Skeletal muscle tissue (tissue), 5 donors: ENCODE data around the gene RECK. TPM values are rescaled to one million over a fixed set of nuclear protein-coding genes. Genes with fewer than 3 reads are reported as not detected.

Experiments
- H3K27ac ChIP-seq: one replicate; pipeline ENCODE4 v1.7.0; 2013; ENCODE audit warnings: mild to moderate bottlenecking, low read depth, low read length, inconsistent platforms
- H3K27me3 ChIP-seq, 3 donors: one replicate each; pipeline ENCODE4 v1.7.0; 2013; ENCODE audit warnings: low read length in 3 of 3; ENCODE audit not compliant: control insufficient read depth in 3 of 3, insufficient read depth in 3 of 3
- H3K36me3 ChIP-seq, 3 donors: one replicate each; pipeline ENCODE4 v1.7.0; 2013; ENCODE audit warnings: low read length in 3 of 3; ENCODE audit not compliant: control insufficient read depth in 3 of 3, insufficient read depth in 3 of 3
- H3K4me1 ChIP-seq, 3 donors: one replicate each; pipeline ENCODE4 v1.7.0; 2013; ENCODE audit warnings: low read length in 3 of 3, mild to moderate bottlenecking in 3 of 3; ENCODE audit not compliant: control insufficient read depth in 3 of 3, insufficient read depth in 3 of 3
- H3K4me3 ChIP-seq, 3 donors: one replicate each; pipeline ENCODE4 v1.7.0; 2013; ENCODE audit warnings: low read length in 3 of 3
- H3K9ac ChIP-seq, 3 donors: one replicate each; pipeline ENCODE4 v1.7.0; 2013; ENCODE audit warnings: low read length in 3 of 3, mild to moderate bottlenecking in 3 of 3, moderate library complexity in 2 of 3, low read depth in 1 of 3
- H3K9me3 ChIP-seq, 3 donors: one replicate each; pipeline ENCODE4 v1.7.0; 2013; ENCODE audit warnings: low read length in 3 of 3; ENCODE audit not compliant: control insufficient read depth in 3 of 3
- small RNA-seq: library from RNA; depleted of rRNA; stranded (forward); fragments of <200 nt; gene quantifications from one replicate; pipeline ENCODE3, GENCODE V24; 2014
- total RNA-seq: library from RNA; depleted of rRNA; stranded (reverse); fragments of >200 nt; gene quantifications from one replicate; pipeline ENCODE4 v1.2.3, GENCODE V29; 2014
- donor health status: Osteomylitis.

The RECK gene
- total RNA-seq, 1 donor from 2014 or later: 14.6 TPM

DNA sequence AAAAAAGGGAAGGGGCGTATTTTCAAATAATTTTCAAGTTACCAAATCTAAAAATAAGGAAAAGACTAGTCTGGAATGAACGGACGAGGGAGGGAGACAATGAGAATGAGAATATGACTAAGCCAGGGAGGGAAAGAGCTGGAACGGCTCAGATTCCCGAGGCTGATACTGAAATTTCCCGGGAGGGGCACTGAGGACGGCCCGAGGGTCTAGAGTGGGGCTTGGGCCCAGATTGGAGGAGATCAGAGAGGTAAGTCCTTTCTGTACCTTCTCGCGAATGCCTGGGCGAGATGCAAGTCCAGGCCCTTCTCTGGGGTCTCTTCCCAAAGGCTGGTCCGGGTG, 129.1 kb downstream of the RECK start:
- no peak overlapping the region for H3K9ac ChIP-seq
- H3K27ac ChIP-seq: peak overlapping the region; percentile 44
- H3K4me3 ChIP-seq: peak overlapping the region; percentile 41 to 68 (median 54)
- no peaks in the 10 kb centered on the region for H3K9me3 ChIP-seq
- peaks cover 5 to 16% (median 14%) of the 10 kb centered on the region in 3 donors for H3K4me1 ChIP-seq
- H3K27me3 ChIP-seq: peaks cover 7 to 18% (median 14%) of the 10 kb centered on the region in 3 donors
- no peaks in the 10 kb centered on the region for H3K36me3 ChIP-seq

DNA sequence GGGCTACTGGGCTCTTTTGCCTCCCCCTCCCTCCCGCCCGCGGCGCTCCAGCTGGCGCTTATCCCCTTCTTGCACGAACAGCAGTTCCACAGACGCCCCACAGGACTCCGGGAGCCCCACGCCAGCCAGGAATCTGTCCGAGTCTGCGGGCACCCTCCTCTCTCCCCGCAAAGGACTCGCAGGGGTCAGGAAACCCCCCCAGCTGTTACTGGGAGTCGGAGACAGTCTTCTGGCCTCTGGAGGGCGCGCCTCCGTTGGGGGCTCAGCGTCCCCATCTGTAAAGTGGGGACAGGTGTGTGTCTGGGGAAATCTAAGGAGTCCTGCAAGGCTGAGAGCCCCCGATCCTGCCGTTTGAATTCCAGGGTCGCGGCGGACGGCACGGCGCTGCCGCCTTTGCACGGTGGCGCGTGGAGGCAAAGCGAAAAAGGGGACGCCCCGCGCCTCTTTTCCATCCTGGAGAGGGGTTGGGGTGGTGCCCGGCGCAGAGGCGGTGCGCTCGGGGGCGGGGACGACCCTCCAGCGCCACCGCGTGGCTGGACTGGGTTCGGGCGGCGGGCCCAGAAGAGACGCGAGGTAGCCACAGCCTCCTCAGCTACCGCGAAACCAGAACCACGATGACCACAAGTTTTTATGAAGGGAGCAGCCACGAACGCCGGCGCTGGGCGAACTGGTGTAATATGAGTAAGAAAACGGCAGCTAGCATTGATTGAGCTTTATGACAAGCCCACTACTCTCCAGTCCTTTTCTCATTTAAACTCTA, 129.6 kb downstream of the RECK start:
- peak overlapping the region; percentile 54 to 68 (median 58) for H3K4me3 ChIP-seq
- peaks cover 5 to 16% (median 14%) of the 10 kb centered on the region in 3 donors for H3K4me1 ChIP-seq
- H3K27me3 ChIP-seq: peaks cover 7 to 18% (median 14%) of the 10 kb centered on the region in 3 donors
- H3K36me3 ChIP-seq: no peaks in the 10 kb centered on the region
- peak overlapping the region; percentile 44 for H3K27ac ChIP-seq
- peak overlapping the region in 1 of 3 donors; percentile 60 for H3K9ac ChIP-seq
- H3K9me3 ChIP-seq: no peaks in the 10 kb centered on the region

DNA sequence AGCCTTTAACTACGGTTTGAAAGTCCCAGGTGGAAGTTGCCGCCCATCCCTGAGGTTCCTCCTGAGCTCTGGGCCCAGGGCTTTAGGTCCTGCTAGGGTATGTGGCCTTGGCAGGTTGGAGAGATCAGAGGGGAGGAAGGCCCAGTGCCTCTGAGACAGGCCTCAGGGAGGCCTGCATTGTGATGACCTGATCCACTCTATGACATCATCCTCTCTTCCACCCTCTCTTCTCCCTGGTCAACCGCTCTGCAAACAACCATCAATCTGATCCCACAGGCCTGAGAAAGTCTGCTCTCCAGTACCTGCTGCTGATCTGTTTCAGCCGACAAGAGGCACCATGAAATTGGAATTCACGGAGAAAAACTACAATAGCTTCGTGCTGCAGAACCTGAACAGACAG, 132.5 kb downstream of the RECK start, which contains the start of gene CCIN:
CCIN (plus strand) TSS at position 223 of the 400 bp plus-strand sequence; CDS start at position 338, 115 bp downstream.
- Histone ChIP-seq H3K9ac (no peak within 1 kb of the TSS), H3K4me1 (peaks cover 0 to 11% (median 10%) of the 10 kb centered on the region in 3 donors), H3K36me3 (no peaks in the 10 kb centered on the region), H3K27me3 (peaks cover 6 to 12% (median 11%) of the 10 kb centered on the region in 3 donors), H3K27ac (no peak within 1 kb of the TSS), H3K9me3 (no peaks in the 10 kb centered on the region), H3K4me3 (no peak within 1 kb of the TSS)

DNA sequence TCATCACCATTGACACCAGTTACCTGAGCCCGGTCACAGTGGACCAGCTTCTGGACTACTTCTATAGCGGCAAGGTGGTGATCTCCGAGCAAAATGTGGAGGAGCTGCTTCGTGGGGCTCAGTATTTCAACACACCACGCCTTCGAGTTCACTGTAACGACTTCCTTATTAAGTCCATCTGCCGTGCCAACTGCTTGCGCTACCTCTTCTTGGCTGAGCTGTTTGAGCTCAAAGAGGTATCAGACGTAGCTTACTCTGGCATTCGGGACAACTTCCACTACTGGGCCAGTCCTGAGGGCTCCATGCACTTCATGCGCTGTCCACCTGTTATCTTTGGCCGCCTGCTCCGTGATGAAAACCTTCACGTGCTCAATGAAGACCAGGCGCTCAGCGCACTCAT, 133.0 kb downstream of the RECK start:
- Histone ChIP-seq H3K9ac (no peak overlapping the region), H3K4me1 (peaks cover 0 to 11% (median 10%) of the 10 kb centered on the region in 3 donors), H3K27ac (no peak overlapping the region), H3K27me3 (peaks cover 7 to 12% (median 11%) of the 10 kb centered on the region in 3 donors), H3K36me3 (no peaks in the 10 kb centered on the region), H3K9me3 (no peaks in the 10 kb centered on the region), H3K4me3 (no peak overlapping the region)

DNA sequence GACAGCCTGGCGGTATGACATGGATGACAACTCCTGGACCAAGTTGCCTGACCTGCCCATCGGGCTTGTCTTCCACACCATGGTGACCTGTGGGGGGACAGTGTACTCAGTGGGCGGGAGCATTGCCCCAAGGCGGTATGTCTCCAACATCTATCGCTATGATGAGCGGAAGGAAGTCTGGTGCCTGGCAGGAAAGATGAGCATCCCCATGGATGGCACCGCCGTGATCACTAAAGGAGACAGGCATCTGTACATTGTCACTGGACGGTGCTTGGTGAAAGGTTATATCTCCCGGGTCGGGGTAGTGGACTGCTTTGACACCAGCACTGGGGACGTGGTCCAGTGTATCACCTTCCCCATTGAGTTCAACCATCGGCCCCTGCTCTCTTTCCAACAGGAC, 133.8 kb downstream of the RECK start:
- Histone ChIP-seq H3K27ac (no peak overlapping the region), H3K9ac (no peak overlapping the region), H3K27me3 (peaks cover 5 to 7% (median 6%) of the 10 kb centered on the region in 3 donors)

DNA sequence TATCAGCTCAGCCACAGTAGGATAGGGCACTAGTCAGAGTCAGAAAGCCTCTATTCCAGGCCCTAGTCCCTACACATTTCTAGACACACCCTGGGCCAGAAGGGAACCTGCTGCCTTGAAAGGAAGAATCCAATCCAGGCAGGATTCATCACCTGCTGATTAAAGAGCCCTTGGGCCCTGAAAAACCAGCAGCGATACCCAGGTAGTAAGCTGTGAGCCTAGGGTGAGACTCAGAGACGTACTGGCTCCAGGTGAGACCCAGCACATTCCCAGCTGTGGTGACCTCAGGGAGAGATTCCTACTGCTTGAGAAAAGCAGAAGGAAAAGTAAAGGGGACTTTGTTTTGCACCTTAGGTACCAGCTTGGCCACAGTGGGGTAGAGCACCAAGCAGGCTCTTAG, 137.1 kb downstream of the RECK start:
- Histone ChIP-seq H3K36me3 (no peaks in the 10 kb centered on the region), H3K4me1 (no peaks in the 10 kb centered on the region), H3K27ac (no peak overlapping the region), H3K9me3 (no peaks in the 10 kb centered on the region), H3K9ac (no peak overlapping the region), H3K4me3 (no peak overlapping the region), H3K27me3 (peaks cover 5 to 7% (median 6%) of the 10 kb centered on the region in 3 donors)

More for the DNA sequence above, 133.8 kb downstream of the RECK start:
- Histone ChIP-seq H3K36me3 (no peaks in the 10 kb centered on the region), H3K4me1 (peaks cover 0 to 5% (median 4%) of the 10 kb centered on the region in 3 donors), H3K4me3 (no peak overlapping the region), H3K9me3 (no peaks in the 10 kb centered on the region)

Small RNA genes within 50 kb of the gene (small RNA-seq; reads per million reads assigned to genes)
- gene RF02275: not detected

Other genes starting within 250 kb of the RECK start
- 7.3 TPM for gene NPR2, start 245.3 kb upstream of the RECK start, total RNA-seq
- 0.52 TPM for gene SPAG8, start 224.7 kb upstream of the RECK start, total RNA-seq
- gene HINT2, start 221.9 kb upstream of the RECK start, total RNA-seq: 25.1 TPM
- not detected for gene FAM221B, start 208.2 kb upstream of the RECK start, total RNA-seq
- 2.6 TPM for gene TMEM8B, start 207.7 kb upstream of the RECK start, total RNA-seq
- gene OR13J1, start 166.5 kb upstream of the RECK start, total RNA-seq: not detected
- gene HRCT1, start 130.7 kb upstream of the RECK start, total RNA-seq: 2.1 TPM
- gene SPAAR, start 127.4 kb upstream of the RECK start, total RNA-seq: 1.0 TPM
- not detected for gene OR2S2, start 78.8 kb upstream of the RECK start, total RNA-seq
- 69.4 TPM for gene GLIPR2, start 99.8 kb downstream of the RECK start, total RNA-seq
- 1.0 TPM for gene CCIN, start 132.5 kb downstream of the RECK start, total RNA-seq
- 114 TPM for gene CLTA, start 154.0 kb downstream of the RECK start, total RNA-seq
- 15.1 TPM for gene GNE, start 221.5 kb downstream of the RECK start, total RNA-seq